ENCODE measurements around the gene TRIM50.
A peak's percentile ranks its signal among the peaks of the same experiment; 100 is the strongest.
"Not testable (repeated sequence)": the region's sequence is repeated elsewhere in the genome, so short reads cannot be mapped to it uniquely, and the experiment has no call there.

TRIM50 gene

DNA sequence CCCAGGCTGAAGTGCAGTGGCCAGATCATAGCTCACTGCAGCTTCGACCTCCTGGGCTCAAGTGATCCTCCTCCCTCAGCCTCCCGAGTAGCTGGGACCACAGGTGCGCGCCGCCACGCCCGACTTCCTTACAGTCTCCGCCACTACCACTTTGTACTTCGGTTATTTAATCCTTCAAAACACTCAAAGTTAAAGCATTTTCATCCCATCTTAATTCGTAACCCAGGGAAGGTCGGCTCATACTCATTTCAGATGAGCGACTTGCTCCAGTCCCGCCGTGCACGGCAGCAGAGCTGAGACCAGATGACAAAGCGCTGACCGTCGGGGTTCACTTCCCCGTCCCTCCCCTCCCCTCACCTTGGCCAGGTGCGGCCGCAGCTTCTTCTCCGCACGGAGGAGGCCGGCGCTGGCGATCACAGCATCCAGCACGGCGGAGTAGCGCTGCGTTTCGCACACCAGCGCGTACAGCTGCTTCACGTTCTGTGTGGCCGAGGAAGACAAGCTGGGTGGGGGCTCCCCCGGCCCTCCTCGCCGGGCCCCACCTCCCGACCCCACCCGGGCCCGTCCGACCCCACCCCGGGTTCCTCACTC is 19.7 kb downstream of the TRIM50 start:
- DNase-seq (ENCODE audit: low read depth, low spot score): no peak
- ChIA-PET CTCF (interaction anchor here (0.7 kb wide), 1 partner anchor 16 kb away, joined by 3 read pairs; no protein-coding TSS in a partner anchor), POLR2A (interaction anchor here (0.5 kb wide), 1 partner anchor 152 kb away, joined by 4 read pairs; no protein-coding TSS in a partner anchor)
- TF ChIP-seq, protein P1, sequence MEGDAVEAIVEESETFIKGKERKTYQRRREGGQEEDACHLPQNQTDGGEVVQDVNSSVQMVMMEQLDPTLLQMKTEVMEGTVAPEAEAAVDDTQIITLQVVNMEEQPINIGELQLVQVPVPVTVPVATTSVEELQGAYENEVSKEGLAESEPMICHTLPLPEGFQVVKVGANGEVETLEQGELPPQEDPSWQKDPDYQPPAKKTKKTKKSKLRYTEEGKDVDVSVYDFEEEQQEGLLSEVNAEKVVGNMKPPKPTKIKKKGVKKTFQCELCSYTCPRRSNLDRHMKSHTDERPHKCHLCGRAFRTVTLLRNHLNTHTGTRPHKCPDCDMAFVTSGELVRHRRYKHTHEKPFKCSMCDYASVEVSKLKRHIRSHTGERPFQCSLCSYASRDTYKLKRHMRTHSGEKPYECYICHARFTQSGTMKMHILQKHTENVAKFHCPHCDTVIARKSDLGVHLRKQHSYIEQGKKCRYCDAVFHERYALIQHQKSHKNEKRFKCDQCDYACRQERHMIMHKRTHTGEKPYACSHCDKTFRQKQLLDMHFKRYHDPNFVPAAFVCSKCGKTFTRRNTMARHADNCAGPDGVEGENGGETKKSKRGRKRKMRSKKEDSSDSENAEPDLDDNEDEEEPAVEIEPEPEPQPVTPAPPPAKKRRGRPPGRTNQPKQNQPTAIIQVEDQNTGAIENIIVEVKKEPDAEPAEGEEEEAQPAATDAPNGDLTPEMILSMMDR (IDR thresholded peaks at IDR 0.05; ENCODE audit: insufficient read depth, low read length, missing control alignments): no peak
- peak overlapping the region; percentile 69 for H3K4me3 ChIP-seq (ENCODE audit: low read depth, low read length)

DNA sequence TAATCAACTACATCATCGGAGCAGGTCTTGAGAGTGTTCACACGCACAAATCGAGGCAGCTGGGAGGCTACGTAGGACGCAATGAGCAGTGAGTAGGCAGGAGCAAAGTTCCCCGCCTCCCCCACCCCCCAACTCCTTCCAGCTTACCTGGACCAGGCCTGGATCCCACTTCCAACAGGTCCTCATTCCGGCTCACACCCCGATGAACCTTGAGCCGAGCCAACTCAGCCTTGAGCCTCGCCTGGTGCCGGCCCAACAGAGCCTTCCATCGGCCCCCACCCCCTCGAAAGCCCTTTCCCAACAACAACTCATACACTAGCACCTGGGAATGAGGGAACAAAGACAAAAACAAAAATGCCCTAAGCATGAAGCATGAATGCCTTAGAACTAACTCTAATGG is 20.4 kb downstream of the TRIM50 start:
- ChIA-PET CTCF (no interaction called here), POLR2A (no interaction called here)
- no peak for DNase-seq (ENCODE audit: low read depth, low spot score)
- TF ChIP-seq, protein P1 (IDR thresholded peaks at IDR 0.05; ENCODE audit: insufficient read depth, low read length, missing control alignments): no peak
- no peak overlapping the region for H3K4me3 ChIP-seq (ENCODE audit: low read depth, low read length)

DNA sequence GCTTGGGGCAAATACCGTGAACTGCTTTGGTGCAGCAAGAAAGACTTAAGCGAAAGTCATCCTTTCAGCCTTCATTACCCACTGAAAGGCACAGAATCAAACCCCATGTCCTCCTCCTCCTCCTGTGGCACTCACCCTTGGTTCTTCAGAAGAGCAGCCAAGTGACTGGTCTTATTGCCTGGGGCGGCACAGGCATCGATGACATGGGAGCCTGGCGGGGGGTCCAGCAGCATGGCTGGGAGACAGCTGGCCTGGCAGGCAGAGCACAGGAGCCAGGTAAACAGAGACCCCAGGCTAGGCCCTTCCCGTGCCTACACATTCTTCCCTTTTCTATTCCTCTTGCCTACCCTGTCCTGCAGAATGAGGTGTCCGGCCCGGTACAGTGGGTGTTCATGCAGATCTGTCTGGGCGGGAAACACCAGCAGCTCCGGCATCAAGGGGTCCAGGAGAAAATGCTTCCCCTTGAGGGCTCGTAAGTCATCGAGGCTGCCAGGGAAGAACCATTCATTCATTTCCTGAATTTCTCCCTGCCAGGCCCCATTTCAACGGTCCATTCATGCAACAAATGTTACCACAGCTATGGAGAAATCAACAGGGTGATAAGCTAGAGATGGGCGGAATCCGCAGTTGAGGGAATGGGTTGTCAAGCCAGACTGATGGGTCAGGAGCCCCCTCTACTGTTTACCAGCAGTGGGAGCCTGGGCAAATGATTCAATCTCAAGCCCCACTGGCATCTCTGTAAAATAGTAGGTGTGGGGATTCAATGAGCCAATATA is 23.1 kb downstream of the TRIM50 start:
- DNase-seq (ENCODE audit: low read depth, low spot score); POLR2A ChIA-PET; CTCF ChIA-PET; H3K4me3 ChIP-seq (ENCODE audit: low read depth, low read length): not testable (repeated sequence)

DNA sequence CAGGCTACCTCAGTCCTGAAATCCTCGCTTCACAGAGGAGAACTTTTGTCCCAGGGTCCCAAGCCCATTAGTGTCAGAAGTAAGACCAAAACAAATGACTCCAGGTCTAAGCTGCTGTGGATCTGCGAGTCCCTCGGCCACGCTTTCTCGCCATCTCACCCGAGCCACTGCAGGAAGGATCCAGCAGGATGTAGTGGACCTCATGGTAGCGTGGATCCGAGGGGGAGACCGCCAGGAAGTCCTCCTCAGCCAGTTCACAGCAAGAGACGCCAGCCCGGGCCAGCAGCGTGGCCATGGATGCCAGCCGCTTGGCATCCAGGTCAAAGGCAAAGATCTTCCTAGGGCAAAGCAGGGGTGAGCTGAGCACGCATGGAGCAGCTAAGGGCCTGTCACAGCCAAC is 23.8 kb downstream of the TRIM50 start:
- POLR2A ChIA-PET: no interaction called here
- CTCF ChIA-PET: no interaction called here
- no peak overlapping the region for H3K4me3 ChIP-seq (ENCODE audit: low read depth, low read length)
- DNase-seq (ENCODE audit: low read depth, low spot score): no peak
- TF ChIP-seq, protein P1 (IDR thresholded peaks at IDR 0.05; ENCODE audit: insufficient read depth, low read length, missing control alignments): no peak

DNA sequence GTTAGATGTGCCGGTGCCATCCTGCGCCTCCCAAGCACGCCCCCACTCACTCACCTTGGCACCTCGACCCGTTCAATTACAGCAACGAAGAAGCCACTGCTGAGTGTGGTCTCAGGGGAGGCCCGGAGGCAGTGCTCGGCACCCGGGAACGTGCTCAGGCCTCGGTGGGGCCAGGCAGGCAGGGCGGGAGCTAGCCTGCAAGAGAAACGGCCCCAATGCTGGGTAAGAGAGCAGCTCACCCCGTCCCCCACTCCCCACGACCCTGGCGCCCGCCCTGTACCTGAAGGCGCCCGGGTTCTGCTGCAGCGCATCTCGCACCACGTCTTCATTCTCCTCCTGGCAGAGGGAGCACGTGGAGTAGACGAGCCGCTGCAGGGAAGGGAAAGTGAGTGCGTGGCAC is 24.3 kb downstream of the TRIM50 start:
- no peak for DNase-seq (ENCODE audit: low read depth, low spot score)
- TF ChIP-seq, protein P1 (IDR thresholded peaks at IDR 0.05; ENCODE audit: insufficient read depth, low read length, missing control alignments): no peak
- H3K4me3 ChIP-seq (ENCODE audit: low read depth, low read length): no peak overlapping the region
- CTCF ChIA-PET: no interaction called here
- POLR2A ChIA-PET: no interaction called here

DNA sequence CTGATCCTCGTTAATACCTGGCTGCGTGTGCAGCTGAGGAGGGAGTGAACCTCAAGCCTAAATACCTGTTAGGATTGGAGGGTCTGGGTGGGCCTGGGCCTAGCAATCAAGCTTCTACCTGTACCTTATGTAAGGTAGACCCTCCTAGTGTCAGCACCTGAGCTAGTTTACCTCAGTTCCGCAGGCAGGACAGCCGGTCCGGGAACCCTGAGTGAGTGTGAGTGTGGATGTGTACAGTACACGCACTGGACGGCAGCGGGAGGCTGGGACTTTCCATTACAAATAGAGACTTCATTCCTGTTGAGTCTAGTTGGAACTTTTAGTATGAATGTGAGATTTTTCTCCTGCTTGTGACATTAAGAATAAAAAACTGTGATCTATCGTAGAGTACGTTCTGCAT is 25.0 kb downstream of the TRIM50 start:
- DNase-seq (ENCODE audit: low read depth, low spot score); CTCF ChIA-PET; POLR2A ChIA-PET; H3K4me3 ChIP-seq (ENCODE audit: low read depth, low read length): not testable (repeated sequence)

DNA sequence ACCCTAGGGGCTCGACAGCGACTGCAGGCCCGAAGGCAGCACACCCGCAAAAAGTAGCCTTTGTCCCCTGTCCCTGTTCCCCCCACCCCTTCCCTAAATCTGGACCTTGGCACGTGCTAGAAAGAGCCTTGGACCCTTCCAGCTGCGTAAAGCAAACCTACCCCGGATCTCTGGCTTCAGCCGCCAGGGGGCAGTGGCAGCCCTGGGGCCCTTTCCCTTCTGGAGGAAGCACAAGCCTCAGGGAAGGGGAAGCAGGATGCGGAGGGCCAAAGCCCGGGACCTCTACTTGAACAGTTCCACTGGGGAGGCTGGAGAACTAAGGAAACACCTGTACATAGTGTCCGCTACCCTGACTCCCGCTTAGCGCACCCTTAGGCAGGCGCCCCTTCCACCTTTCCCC is 26.8 kb downstream of the TRIM50 start:
- POLR2A ChIA-PET; H3K4me3 ChIP-seq (ENCODE audit: low read depth, low read length); CTCF ChIA-PET; DNase-seq (ENCODE audit: low read depth, low spot score): not testable (repeated sequence)

DNA sequence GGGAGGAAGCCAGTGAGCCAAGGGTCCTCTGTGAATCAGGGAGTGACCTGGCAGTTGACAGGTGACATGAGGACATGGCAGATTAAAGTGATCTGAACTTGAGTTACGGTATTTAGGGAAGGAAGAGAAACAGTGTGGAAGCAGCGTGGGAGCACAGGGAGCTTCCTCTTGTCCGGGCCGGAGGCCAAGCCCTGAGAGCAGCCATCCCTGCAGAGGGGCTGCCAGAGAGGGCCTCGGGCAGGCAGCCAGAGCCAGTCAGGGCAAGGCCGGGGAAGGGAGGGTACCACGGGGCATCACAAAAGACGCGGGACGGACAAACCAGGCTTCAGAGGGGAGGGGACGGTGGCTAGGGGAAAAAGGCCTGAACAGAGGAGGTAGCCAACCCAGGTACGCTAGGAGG is 28.1 kb downstream of the TRIM50 start:
- DNase-seq (ENCODE audit: low read depth, low spot score); CTCF ChIA-PET; POLR2A ChIA-PET; H3K4me3 ChIP-seq (ENCODE audit: low read depth, low read length): not testable (repeated sequence)

DNA sequence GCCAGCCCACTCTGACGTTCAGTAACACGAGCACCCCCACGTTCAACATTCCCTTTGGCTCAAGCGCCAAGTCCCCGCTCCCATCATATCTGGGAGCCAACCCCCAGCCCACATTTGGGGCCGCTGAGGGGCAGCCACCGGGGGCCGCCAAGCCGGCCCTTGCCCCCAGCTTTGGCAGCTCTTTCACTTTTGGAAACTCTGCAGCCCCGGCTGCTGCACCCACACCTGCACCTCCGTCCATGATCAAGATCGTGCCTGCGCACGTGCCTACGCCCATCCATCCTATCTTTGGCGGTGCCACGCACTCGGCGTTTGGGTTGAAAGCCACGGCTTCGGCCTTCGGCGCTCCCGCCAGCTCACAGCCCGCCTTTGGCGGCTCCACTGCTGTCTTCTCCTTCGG is 30.2 kb downstream of the TRIM50 start:
- POLR2A ChIA-PET; DNase-seq (ENCODE audit: low read depth, low spot score); CTCF ChIA-PET; H3K4me3 ChIP-seq (ENCODE audit: low read depth, low read length): not testable (repeated sequence)

DNA sequence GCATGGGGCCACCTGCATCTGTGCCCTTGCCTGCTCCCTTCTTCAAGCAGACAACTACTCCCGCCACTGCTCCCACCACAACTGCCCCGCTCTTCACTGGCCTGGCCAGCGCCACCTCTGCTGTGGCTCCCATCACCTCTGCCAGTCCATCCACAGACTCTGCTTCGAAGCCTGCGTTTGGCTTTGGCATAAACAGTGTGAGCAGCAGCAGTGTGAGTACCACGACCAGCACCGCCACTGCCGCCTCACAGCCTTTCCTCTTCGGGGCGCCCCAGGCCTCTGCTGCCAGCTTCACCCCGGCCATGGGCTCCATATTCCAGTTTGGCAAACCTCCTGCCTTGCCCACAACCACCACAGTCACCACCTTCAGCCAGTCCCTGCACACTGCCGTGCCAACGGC is 30.6 kb downstream of the TRIM50 start:
- H3K4me3 ChIP-seq (ENCODE audit: low read depth, low read length); DNase-seq (ENCODE audit: low read depth, low spot score); CTCF ChIA-PET; POLR2A ChIA-PET: not testable (repeated sequence)

DNA sequence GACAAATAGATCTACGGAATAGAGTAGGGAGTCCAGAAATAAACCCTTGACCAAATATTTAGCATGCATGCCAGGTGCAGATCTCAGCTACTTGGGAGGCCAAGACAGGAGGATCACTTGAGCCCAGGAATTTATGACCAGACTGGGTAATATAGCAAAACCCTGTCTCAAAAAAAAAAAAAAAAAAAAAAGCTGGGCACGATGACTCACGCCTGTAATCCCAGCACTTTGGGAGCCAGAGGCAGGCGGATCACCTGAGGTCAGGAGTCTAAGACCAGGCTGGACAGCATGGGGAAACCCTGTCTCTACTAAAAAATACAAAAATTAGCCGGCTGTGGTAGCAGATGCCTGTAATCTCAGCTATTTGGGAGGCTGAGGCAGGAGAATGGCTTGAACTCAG is 50.7 kb downstream of the TRIM50 start:
- H3K4me3 ChIP-seq (ENCODE audit: low read depth, low read length); POLR2A ChIA-PET; DNase-seq (ENCODE audit: low read depth, low spot score); CTCF ChIA-PET: not testable (repeated sequence)

DNA sequence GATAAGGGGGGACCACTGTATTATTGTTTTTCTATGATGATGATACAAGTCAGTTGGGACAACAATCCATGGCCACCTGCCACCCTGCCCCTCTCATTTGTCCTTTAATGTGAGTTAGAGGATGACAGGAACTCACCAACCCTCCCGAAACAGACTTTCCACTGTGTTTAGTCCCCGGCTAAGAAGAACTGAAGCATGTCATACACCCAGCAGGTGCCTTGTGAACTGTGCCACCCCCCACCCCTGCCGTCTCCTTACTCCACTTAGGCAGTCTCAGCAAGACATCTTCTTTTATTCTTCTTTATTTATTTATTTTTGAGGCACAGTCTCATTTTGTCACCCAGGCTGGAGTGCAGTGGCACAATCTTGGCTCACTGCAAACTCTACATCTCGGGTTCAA is 60.1 kb downstream of the TRIM50 start:
- POLR2A ChIA-PET; CTCF ChIA-PET; DNase-seq (ENCODE audit: low read depth, low spot score); H3K4me3 ChIP-seq (ENCODE audit: low read depth, low read length): not testable (repeated sequence)
